NK-92 (cell line): ENCODE data around the gene MAGEB3.

ENCODE experiments used
- DNase-seq: peaks from one replicate; lab custom pipeline; 2025; ENCODE audit not compliant: unreplicated experiment; lab: John Stamatoyannopoulos, UW

The MAGEB3 gene

DNA sequence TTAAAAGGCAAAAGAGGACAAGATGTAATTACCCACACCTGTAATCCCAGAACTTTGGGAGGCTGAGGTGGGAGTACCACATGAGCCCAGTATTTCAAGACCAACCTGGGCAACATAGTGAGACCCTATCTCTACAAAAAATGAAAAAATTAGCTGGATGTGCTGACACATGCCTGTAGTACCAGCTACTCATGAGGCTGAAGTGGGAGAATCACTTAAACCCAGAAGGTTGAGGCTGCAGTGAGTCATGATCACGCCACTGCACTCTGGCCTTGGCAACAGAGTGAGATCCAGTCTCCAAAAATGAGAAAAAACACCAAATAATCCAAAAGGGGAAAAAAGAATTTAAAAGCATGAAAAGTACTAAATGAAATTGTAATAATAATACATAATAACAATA, 47.9 kb downstream of the MAGEB3 start:
- no peak for DNase-seq

DNA sequence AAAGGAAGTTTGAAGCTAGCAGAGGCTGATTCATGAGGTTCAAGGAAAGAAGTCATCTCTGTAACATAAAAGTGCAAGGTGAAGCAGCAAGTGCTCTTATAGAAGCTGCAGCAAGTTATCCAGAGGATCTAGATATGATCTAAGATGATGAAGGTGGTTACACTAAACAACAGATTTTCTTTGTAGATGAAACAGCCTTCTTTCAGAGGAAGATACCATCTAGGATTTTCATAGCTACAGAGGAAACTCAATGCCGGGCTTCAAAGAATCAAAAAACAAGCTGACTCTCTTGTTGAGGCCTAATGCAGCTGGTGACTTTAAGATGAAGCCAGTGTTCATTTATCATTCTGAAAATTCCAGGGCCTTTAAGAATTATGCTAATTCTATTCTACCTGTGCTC, 50.0 kb downstream of the MAGEB3 start:
- no peak for DNase-seq

DNA sequence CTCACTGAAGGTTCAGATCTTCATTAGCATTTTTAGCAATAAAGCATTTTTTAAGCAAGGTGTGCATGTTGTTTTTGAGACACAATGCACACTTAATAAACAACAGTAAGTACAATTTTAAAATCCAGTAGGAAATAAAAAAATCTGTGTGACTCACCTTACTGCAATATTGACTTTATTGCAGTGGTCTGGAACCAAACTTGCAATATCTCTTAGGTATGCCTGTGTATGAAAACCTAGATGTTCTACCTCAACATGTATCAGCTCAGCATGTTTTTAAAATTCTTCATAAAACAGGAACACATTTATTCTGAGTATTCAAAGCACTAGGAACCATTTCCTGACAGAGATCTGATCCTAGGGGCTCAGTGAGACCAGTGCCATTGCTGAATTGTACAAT, 52.1 kb downstream of the MAGEB3 start:
- no peak for DNase-seq

DNA sequence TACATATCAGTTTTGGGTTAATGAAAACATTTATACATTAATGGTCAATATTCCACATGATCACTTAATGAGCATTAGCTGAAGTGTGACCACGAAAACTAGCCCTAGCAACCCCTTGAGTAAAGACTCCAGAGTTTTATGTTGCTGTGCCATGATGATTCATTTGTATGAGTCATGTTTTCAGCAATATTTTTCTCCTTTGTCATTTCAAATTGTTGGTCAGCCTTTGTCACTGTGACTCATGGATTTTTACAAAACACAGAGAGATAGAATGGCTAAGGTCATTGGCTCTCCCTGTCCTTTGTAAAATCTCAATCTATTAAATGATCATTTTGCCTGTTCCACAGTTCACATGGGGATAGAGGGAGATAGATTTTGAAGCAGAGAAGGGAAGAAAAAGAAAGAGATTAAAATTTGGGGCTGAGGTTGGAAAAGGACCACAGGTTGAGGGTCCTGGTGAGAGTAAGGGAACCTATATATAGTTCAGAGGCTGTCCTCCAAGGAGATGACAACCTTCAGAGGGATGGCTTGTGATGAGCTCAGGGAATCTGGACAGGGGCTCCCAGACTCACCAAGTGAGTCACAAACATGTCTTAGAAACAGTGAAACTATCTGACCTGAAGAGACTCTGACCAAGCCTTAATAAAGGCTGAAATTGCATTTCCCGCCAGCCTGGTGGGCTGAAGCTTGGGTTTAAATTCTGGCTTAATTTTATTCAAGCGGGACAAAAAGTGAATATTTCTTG, 53.2 kb downstream of the MAGEB3 start:
- no peak for DNase-seq
